T follicular helper cell (primary cell): ENCODE results near the gene TMEM82.

Experiments used
- DNase-seq: peaks from one replicate; pipeline ENCODE4 v3.0.0-alpha.2; 2020; ENCODE audit warnings: low read depth

TMEM82 gene

DNA sequence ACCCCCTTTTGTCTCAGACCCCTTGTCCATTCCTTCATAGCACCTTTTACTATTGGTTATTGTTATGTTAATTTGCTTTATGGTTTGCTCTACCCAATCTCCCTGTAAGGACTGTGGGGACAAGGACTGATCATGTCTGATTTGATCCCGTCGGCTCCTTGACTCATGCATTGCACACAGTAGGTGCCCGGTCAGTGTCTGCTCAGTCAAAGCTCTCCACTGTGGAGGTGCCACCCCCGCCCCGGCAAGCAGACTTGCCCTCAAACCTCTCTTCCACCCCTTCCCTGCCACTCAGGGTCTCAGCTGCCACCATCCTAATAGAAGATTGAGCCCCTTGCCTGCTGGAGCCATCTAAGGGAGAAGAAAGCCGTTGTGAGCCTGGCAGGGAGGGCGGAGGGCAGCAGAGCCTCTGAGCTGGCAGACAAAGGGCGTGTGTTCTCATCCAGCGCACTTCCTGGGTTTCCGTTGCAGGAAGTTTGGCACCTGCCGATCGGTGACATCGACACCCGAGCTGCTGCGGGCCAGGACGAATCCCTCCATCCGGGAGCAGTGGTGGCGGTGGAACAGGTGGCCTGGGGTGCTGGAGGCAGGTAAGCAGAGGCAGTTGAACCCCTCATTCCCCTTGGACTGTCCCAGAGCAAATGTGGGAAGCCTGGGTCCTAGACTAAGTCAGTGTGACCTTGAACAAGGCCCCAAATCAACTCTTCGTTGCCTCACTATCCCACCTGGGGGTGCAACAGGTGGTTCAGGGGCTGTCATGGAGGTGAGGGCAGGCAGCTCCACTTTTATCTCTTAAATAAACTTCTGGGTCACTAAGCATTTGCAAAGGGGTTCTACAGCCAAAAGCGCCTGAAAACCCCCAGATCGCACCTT, 14.1 kb downstream of the TMEM82 start:
- DNase-seq: no peak

DNA sequence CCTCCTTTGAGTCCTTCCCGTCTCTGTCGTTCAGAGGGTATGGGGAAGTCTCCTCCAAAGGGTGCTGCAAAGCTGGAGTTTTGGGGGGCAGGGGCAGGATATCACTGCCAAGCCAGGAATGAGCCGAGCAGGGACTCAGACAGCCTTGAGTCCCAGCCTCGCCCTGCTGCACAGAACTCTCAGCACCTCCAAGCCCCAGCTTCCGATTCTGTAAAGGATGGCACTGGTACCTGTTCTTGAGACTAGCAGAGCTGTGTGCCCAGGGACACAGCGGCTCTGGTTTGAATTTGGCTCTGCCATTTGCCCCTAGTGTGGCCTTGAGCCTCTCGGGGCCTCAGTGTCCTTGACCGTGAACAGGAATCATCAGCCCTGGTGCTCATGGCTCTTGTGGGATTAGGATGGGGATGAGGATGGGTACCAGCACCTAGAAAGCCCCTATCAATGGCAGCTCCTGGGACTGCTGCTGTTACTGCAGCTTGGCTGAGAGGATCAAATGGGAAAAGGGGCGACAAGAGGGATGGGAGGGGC, 14.8 kb downstream of the TMEM82 start:
- no peak for DNase-seq

DNA sequence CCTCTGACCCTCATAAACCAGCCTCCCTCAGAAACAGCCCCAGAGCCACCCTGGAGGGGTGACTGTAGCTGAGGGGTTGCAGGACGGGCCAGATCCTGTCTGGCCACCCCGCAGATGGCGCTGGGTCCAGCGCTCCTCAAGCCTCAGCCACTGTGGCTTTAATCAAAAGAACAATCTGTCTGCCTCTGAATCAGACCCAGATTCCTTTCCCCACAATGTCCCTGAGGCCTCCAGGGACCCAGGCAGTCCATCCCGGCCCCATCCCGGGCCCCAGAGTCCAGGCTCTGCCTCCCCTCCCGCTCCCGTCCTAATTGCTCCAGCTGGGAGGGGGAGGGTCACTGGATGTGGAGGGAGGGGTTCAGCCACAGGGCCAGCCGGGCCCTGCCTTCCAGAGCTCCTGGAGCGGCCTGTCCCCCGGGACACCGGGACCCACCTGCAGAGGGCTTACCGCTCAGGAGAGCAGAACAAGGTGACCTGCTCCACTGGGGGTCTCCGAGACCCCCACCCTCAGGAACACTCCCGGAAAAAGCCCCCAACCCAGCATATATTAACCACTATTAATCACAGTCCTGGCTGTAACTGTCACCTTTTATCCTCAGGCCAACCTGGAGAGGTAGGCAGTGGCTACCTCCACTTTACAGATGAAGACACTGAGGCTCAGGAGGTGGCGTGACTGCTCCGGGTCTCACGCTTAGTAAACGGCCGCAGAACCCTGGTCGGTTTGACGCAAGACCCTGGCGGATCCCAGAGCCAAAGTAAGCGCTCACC, 15.5 kb downstream of the TMEM82 start:
- DNase-seq: no peak

DNA sequence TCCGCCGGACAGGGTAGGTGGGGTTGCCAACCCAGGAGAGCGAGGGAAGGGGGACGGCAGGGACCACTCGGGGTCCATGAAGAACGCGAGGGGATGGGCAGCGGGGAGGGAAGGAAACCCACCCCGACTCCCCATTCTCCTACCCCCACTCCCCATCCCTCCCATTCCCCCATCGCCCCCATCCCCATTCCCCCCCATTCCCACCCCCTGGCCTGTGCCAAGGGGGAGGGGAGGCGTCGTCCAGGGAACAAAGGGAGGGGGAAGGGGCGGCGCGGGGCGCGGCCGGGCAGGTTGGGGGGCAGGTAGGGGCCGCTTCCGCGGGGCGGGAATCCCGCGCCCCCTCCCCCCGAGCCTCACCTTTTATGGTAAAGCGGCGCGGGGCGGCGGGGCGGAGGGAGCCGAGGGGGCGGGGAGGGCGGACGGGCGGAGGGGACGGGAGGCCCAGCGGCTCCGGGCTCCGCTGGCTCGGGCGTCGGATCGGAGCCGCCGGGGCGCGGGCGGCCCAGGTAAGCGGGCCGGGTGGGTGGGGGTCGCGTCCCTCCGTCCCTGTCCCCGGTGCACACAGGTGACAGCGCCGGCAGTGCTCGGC, 16.1 kb downstream of the TMEM82 start, which contains the start of gene FBLIM1:
TSS of gene FBLIM1 (plus strand) at position 453 of the 589 bp plus-strand sequence. CDS start 6,189 bp downstream, outside the sequence.
- no peak for DNase-seq

DNA sequence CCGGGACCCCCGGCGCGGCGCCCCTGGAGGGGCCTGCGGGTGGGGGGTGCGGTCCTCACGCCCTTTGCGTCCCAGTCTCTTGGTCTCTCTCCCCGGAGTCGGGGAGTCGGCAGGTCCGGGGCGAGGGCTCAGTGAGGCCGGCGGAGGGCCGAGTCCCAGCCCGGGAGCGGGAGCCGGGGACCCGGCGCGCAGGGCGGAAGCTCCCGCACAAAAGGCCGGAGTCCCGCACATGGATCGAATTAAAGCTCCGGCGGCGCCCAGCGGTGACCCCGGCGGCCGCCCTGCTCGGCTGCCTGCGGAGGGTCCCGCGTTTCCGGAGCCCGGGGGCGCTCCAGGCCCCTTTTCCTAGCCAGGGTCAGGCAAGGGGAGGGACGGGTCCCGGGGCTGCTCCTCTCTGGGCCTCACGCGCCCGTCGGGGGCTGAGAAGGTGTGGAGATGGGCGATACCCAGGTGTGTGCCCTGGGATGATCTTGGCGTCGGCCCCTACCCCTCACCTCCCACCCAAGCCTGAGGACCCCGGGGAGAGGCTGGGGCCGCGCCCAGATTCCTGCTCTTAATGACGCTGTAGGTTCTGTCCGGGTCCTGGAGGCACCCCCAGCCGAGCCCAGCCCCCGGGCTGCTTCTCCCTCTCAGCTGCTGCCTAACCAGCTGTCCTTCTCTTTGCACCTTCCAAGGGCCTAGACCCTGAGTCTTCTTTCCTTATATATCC, 16.8 kb downstream of the TMEM82 start:
- DNase-seq: no peak

GRCh38 chr1:15760520-15761211, 18.4 kb downstream of the TMEM82 start:
- DNase-seq: no peak

DNA sequence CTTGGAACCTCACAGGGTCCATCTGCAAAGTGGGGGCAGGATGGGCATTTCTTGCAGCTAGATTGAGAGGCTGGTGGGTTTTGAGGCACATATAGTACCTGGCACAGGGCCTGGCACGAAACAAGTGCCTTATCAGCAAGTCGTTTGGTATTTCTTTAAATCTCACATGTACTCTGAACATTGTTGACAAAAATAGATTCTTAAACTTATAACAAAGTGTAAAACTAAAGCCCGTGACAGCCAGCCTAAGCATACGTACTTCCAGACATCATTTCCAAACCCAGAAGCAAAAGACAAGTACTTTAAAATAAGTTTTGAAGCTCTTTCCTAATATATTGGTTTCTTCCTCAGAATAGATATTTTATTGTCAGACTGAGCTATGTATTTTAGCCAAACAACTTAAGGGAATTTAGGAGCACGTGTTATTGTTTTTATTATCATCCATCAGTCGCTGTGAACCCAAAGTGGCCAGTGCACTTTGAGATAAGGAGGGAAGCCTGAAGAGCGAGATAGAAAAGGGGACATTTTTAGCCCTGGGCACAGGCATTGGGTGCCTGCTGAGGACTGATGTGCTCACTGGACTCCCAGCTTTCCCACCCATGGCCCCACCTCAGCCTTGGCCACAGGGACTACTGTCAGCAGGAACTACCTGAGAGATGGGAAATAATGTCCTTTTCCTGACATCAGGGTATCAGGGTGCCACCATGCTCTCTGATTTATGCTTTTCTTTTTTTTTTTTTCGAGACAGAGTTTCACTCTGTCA, 19.2 kb downstream of the TMEM82 start:
- no peak for DNase-seq

DNA sequence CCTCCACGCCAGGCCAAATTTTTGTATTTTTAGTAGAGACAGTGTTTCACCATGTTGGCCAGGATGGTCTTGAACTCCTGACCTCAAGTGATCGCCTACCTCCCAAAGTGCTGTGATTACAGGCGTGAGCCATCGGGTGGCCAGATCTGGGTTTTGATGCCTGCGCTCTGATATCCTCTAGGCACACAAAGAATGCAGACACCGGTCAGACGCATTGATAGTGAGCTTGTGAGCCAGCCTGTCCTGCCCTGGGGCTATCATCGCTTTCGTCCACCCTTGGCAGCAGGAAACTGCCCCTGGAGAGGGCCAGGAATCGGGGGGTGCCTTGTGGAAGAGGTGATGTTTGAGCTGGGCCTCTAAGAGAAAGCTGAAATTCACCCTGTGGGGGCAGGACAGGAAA, 20.2 kb downstream of the TMEM82 start:
- no peak for DNase-seq

GRCh38 chr1:15764269-15764764, 22.0 kb downstream of the TMEM82 start:
- DNase-seq: no peak

DNA sequence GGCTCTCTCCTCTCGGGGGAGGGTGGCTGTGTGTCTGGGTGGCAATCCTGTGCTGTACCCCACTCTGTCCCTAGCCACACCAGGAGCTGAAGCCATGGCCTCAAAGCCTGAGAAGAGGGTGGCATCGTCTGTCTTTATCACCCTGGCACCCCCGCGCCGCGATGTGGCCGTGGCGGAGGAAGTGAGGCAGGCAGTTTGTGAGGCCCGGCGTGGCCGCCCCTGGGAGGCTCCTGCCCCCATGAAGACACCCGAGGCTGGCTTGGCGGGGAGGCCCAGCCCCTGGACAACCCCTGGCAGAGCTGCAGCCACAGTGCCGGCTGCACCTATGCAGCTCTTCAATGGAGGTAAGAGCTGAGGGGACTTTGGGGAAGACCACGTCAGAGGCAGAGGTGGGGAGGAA, 22.6 kb downstream of the TMEM82 start:
- no peak for DNase-seq

DNA sequence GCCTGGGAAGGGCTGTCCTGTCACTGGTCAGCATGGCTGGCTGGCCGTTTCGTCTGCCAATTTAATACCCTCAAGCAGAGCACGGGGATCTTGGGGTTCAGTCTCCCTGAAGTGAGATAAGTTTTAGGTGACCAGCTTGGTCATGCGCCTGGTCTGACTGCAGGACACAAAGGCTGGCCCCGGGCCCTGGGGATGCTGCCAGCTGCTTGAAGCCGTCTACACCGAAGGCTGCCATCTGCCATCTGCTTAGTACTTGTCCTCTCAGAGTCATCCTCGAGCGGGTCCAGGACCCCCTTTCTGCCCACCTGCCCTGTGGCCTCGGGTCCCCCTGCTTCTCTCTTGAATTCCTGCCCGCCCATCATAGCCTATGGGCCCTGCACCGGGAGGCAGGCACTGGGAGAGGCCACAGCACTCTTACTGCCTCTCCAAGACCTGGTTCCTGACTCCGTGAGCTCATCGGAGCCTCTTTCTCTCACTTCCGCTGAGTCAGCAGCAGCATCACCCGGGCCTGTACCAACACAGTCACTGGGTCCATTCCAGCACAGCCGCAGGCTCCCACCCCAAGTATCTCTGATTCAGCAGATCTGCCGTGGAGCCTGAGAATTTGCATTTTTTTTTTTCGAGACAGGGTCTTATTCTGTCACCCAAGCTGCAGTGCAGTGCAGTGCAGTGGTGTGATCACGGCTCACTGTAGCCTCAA, 23.3 kb downstream of the TMEM82 start:
- no peak for DNase-seq

DNA sequence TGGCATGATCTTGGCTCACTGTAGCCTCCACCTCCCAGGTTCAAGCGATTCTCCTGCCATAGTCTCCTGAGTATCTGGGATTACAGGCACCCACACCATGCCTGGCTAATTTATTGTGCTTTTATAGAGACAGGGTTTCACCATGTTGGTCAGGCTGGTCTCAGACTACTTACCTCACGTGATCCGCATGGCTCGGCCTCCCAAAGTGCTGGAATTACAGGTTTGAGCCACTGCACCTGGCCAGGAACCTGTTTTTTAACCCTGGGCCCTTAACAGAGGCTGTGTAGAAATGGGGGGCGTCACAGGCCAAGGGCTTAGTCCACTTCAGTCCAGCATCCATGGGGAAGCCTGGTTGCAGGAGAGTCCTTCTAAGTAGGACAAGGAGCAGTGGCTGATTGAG, 25.6 kb downstream of the TMEM82 start:
- DNase-seq: no peak

- no peak for DNase-seq
Observed at GRCh38 chr1:15768388-15768787, 26.1 kb downstream of the TMEM82 start.

GRCh38 chr1:15770313-15770962, 28.1 kb downstream of the TMEM82 start:
- DNase-seq: no peak

GRCh38 chr1:15771836-15772515, 29.7 kb downstream of the TMEM82 start:
- DNase-seq: no peak

GRCh38 chr1:15775706-15776105, 33.4 kb downstream of the TMEM82 start:
- no peak for DNase-seq

DNA sequence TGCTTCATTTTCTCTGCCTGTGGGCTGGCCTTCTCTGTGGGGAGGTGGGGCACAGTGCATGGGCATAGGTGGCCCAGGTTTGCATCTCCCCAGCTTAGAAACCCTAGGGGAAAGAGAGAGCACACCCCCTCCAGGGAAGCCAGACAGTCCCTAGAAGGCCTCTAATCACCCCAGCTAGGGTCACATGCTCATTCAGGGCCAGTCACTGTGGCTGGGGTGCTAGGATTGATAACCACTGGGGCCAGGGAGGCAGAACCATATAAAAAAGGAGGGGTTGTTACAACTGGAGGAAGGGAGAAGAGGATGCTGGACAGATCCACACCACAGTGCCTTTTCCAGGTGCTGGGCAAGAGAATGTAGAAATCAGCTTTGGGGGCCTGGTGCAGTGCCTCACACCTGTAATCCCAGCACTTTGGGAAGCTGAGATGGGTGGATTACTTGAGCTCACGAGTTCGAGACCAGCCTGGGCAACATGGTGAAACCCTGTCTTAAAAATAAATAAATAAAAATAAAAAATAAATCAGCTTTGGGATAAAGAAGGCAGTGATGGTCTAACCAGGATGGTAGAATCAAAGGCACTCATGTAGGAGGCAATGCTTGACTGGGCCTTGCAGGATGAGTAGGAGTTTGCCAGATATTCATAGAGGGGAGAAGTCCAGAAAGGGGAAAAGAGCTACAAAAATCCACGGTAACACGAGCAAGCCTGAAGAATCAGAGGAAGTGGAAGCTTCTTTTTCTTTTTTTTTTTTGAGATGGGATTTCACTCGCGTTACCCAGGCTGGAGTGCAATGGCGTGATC, 35.8 kb downstream of the TMEM82 start:
- DNase-seq: no peak

DNA sequence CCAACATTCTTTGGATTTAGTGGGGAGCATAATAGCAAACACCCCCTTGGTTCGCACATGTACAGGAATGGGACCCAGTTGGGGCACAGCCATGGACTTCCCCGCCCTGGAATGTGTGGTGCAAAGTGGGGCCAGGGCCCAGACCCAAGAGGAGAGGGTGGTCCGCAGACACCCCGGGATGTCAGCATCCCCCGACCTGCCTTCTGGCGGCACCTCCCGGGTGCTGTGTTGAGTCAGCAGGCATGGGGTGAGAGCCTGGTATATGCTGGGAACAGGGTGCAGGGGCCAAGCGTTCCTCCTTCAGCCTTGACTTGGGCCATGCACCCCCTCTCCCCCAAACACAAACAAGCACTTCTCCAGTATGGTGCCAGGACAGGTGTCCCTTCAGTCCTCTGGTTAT, 43.4 kb downstream of the TMEM82 start:
- DNase-seq: no peak
